Stimulated activated CD8-positive, alpha-beta memory T cell treated with anti-CD3 and anti-CD28 coated beads, Interleukin-15, amount 100 ng/mL, for 4 hours (primary cell): ENCODE results near the gene MFSD11.
"Not testable (repeated sequence)": the region's sequence is repeated elsewhere in the genome, so short reads cannot be mapped to it uniquely, and the experiment has no call there.

Experiments used
- DNase-seq, 2 donors: peaks; one replicate each; pipeline ENCODE4 v3.0.0-alpha.2; 2020; ENCODE audit warnings: low read depth in 2 of 2

Gene MFSD11

GRCh38 chr17:76709077-76709950 is 28.6 kb upstream of the MFSD11 start:
- no peak for DNase-seq

DNA sequence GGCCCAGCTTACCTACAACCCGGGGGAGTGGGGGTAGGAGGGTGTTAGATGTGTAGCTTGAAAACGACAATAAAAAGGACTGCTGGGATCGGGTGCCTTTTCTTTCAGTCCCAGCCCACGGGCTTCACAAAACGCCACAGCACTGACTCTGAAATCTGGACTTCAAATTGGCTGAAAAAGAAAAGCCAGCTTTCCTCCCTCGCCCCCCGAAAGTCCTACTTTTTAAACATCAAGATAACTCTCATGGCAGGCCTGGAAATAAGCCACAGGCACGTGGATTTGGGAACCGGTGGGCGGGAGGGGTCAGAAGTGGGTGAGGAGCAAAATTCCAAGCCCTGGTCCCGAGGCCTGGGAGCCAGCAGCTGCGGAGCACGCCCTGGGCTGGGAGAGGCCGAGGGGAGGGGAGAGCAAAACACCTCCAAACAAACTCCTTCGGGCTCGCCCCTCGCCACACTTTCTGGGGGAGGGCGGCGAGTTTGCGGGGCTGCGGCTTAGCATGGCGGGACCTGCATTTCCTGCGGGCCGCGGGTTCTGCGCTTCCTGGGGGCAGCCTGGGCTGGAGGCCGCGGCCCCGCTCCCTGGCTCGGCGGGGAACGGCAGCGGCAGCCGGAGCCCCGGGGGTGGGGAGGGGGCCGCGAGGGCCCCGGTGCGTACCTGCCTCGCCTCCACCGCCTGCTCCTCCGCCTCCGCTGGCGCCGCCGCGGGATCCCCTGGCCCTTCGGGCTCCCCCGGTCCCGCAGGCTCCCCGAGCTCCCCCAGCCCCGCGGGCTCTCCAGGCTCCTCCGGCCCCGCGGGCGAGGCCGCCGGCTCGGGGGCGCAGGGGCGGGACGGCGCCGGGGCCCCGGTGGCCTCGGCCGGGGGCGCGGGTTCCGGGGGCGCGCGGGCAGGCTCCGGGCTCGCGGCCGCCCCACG is 27.7 kb upstream of the MFSD11 start:
- not testable (repeated sequence) for DNase-seq

GRCh38 chr17:76710863-76711611 is 26.9 kb upstream of the MFSD11 start, which contains the start of gene MXRA7:
Gene MXRA7, minus strand, starts transcription at chr17:76710965. Its CDS starts 19 bp downstream, at chr17:76710946.
- peak in 1 of 2 donors; percentile 45 for DNase-seq

DNA sequence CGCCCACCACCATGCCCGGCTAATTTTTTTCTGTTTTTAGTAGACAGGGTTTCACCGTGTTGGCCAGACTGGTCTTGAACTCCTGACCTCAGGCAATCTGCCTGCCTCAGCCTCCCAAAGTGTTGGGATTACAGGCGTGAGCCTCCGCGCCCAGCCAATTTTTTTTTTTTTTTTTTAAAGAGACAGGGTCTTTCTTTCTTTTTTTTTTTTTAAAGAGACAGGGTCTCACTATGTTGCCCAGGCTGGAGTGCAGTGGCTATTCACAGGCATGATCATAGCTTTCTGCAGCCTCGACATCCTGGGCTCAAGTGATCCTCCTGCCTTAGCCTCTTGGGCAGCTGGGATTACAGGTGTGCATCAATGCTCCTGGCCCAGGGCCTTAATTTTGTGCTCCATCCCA is 25.6 kb upstream of the MFSD11 start:
- DNase-seq = not testable (repeated sequence)

DNA sequence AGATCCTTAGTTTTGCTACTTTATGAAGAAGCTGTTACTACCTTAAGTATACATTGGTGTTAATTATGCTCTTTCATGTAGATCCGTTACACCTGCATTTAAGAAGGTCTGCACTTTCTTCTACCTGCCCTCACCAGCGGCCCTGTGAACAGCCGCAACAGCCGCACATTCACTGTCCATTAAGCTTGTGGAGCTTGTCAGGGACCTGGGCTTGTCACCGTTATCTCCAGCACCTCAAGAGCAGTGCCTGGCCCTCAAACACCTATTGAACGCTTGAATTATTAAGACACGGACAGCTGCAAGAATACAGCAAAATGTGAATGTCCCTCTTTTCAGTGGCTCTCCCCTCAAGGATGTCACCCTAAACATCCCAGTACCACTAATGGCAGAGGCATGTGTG is 24.2 kb upstream of the MFSD11 start:
- no peak for DNase-seq

GRCh38 chr17:76714336-76714735 is 23.6 kb upstream of the MFSD11 start:
- DNase-seq = no peak

DNA sequence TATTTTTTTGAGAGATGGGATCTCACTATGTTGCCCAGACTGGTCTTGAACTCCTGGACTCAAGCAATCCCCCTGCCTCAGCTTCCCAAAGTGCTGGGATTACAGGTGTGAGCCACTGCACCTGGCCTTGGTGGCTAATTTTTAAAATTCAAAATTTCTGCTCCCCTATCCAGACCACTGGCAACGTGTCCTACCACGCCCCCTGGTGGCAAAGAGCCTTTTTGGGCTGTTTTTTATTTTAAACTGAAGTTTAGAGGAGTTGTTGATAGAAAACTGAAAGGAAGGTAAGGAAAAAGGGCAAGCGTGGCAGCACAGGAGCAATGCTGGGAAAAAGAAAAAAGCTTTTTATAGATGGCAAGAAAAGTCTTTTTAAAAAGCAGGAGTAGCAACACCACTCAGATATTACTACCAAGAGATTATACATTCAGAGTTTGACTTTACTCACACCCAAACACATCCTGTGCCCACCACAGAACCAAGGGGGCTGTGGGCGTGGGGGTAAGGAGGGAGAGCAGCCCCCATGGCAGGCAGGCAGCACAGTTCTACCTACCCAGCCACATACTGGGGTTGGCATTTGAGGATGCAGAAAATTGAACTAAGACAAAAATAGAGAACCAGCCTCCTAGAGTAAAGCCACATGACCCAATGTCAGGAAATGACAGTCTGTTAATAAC is 23.0 kb upstream of the MFSD11 start:
- DNase-seq = peak in 1 of 2 donors; percentile 23

- no peak for DNase-seq
Measured at GRCh38 chr17:76715496-76715830, 22.5 kb upstream of the MFSD11 start.

GRCh38 chr17:76716146-76716838 is 21.6 kb upstream of the MFSD11 start:
- peak; percentile 61 to 68 for DNase-seq

GRCh38 chr17:76716839-76717215 is 21.1 kb upstream of the MFSD11 start:
- DNase-seq = no peak

DNA sequence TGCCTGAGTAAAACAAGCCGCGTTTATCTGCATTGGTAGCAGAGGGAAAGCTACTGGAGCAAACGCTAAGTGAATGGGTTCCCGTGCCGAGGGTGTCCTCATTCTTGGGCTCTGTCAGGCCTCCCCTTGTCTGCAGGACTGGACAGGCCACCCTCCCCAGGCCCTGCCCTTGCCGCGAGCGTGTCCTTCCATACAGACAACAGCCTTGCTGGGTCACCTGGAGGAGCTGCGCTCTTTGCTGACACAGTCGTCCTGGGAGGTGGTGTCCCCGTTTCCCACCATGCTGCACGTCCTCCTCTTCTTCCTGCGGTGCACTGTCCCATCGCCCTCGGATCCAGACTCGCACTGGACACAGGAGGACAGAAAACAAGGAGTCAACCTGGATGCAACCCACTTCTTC is 19.4 kb upstream of the MFSD11 start:
- DNase-seq = no peak

DNA sequence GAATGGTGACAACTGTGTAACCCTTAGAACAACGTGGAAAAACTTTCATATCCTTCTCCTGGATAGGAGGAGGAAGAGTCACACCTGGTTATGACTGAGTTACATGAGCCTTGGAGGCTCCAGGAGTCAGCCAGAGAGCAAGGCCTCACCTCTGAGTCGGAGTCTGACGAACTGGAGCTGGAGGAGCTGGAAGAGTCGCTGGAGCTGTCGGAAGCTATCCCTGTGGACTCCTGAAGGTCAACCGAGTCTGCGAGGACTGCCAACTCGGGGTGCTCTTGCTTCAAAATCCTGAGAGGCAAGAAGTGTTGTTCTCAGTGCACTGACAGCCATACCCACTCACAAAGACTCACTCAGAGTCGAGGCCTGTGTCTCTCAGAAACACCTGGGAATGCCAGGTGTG is 17.7 kb upstream of the MFSD11 start:
- DNase-seq = no peak

GRCh38 chr17:76720941-76721340 is 17.0 kb upstream of the MFSD11 start:
- no peak for DNase-seq

- DNase-seq = no peak
Measured at GRCh38 chr17:76721463-76721862, 16.5 kb upstream of the MFSD11 start.

GRCh38 chr17:76722279-76722678 is 15.6 kb upstream of the MFSD11 start:
- no peak for DNase-seq

- DNase-seq = not testable (repeated sequence)
Measured at GRCh38 chr17:76722977-76723376, 14.9 kb upstream of the MFSD11 start.

- no peak for DNase-seq
Measured at GRCh38 chr17:76723812-76724211, 14.1 kb upstream of the MFSD11 start.

GRCh38 chr17:76725580-76726230 is 12.2 kb upstream of the MFSD11 start:
- peak in 1 of 2 donors; percentile 57 for DNase-seq

DNA sequence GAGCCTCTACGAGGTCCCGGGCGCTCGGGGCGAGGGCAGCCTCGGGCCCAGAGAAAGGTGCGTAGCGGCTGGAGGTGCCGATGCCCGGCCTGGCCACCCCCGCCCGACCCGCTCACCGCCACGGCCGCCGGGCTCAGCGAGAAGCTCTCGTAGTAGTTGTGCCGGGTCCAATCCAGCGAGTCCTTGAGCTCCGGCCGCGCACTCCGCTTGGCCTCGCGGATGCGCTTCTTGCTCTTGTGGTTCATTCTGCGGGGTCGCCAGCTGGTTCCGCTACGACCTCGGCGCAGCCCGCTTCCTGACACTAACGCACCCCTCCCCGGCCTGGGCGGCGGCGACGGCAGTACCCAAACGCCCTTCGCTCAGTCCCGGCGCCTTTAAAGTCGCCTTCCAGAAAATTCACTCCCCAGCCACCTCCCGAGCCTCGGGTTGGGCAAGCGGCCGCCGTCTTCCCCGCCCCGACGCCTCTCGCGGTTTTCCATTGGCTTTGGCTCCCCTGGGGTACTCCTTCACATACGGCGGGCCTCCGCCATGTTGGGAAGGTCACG is 11.6 kb upstream of the MFSD11 start, which contains the start of gene JMJD6:
JMJD6 (minus strand) TSS at position 376 of the 545 bp plus-strand sequence; CDS start at position 245, 131 bp downstream.
- DNase-seq = peak; percentile 88 to 89
